ENCODE measurements around the gene MRPL53. TPM values are rescaled to one million over a fixed set of nuclear protein-coding genes. Genes with fewer than 3 reads are reported as not detected.

The MRPL53 gene
- total RNA-seq, 1 donor from 2014 or later, result 61.5 TPM

DNA sequence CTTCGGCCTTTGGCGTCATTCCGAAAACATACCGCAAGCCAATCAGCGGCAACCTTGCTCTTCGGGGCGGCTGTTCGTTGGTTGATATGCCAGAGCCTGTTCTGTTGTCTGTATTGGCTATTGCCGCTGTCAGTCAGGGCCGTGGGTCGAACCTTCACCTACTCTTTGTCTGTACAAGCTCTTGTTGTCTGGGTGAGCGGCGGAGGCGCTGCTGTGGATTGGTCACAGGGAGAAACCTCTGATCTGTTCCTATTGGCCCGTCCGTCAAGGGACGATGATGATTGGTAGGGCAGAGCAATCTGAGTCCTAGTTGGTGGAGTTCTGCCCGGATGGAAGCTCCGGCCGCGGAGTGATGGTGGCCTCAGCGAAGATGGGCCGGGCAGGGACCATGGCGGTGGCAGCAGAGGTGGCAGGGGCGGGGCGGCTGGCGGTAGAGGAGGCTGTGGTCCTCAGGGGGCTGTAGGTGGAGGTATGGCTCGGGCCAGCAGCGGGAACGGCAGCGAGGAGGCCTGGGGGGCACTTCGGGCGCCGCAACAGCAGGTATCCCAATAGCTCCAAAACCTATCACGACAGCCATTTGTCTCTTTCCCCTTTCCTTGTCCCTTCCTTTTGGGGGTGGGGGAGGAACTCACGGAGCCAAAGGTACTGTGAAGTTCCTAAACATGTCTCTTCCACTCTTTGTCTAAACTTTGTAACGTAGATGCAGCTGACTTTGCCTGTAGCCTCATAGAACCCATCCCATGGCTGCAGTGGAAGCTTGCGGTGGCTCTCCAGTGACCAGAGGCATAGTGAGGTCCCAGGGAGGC lies 14.1 kb downstream of the MRPL53 start, which contains the start of gene WBP1:
WBP1 (plus strand) TSS at position 307 of the 806 bp plus-strand sequence; CDS start at position 472, 165 bp downstream.
- TF ChIP-seq, protein P1, sequence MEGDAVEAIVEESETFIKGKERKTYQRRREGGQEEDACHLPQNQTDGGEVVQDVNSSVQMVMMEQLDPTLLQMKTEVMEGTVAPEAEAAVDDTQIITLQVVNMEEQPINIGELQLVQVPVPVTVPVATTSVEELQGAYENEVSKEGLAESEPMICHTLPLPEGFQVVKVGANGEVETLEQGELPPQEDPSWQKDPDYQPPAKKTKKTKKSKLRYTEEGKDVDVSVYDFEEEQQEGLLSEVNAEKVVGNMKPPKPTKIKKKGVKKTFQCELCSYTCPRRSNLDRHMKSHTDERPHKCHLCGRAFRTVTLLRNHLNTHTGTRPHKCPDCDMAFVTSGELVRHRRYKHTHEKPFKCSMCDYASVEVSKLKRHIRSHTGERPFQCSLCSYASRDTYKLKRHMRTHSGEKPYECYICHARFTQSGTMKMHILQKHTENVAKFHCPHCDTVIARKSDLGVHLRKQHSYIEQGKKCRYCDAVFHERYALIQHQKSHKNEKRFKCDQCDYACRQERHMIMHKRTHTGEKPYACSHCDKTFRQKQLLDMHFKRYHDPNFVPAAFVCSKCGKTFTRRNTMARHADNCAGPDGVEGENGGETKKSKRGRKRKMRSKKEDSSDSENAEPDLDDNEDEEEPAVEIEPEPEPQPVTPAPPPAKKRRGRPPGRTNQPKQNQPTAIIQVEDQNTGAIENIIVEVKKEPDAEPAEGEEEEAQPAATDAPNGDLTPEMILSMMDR (IDR thresholded peaks at IDR 0.05), result no peak
- Mint-ChIP-seq H3K36me3 (ENCODE audit: unreplicated experiment) (peaks cover 8% of the 10 kb centered on the region), H3K27me3 (ENCODE audit: unreplicated experiment) (peaks cover under 1% of the 10 kb centered on the region), H3K4me1 (ENCODE audit: unreplicated experiment) (peaks cover 42% of the 10 kb centered on the region), H3K9me3 (ENCODE audit: unreplicated experiment) (no peaks in the 10 kb centered on the region), H3K4me3 (ENCODE audit: unreplicated experiment) (peak within 1 kb of the TSS; percentile 99), H3K27ac (ENCODE audit: unreplicated experiment) (peak within 1 kb of the TSS; percentile 98)
- peak; percentile 100 for DNase-seq (ENCODE audit: extremely low spot score, unreplicated experiment)

DNA sequence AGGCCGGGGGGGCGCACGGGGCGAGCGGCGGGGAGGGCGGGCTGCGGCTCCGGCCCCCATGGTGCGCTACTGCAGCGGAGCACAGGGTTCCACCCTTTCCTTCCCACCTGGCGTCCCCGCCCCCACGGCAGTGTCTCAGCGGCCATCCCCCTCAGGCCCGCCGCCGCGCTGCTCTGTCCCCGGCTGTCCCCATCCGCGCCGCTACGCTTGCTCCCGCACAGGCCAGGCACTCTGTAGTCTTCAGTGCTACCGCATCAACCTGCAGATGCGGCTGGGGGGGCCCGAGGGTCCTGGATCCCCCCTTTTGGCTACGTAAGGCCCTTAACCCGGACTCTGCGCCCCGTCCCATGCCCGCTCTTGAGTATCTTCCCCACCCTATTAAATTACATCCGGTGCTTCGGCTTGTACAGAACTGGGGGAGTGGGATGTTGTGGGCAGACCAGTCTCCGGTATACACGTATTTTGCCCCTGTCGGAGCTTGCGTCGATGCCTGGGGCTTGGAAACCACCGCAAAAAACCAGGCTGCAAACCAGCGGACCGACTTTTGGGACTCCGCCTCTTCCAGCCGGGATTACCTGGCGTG lies 14.8 kb downstream of the MRPL53 start:
- H3K9me3 Mint-ChIP-seq (ENCODE audit: unreplicated experiment), result no peaks in the 10 kb centered on the region
- no peak for DNase-seq (ENCODE audit: extremely low spot score, unreplicated experiment)
- TF ChIP-seq, protein P1 (IDR thresholded peaks at IDR 0.05), result no peak
- peak overlapping the region; percentile 98 for H3K27ac Mint-ChIP-seq (ENCODE audit: unreplicated experiment)
- peaks cover 39% of the 10 kb centered on the region for H3K4me1 Mint-ChIP-seq (ENCODE audit: unreplicated experiment)
- H3K36me3 Mint-ChIP-seq (ENCODE audit: unreplicated experiment), result peaks cover 5% of the 10 kb centered on the region
- peaks cover 8% of the 10 kb centered on the region for H3K27me3 Mint-ChIP-seq (ENCODE audit: unreplicated experiment)
- peak overlapping the region; percentile 99 for H3K4me3 Mint-ChIP-seq (ENCODE audit: unreplicated experiment)

DNA sequence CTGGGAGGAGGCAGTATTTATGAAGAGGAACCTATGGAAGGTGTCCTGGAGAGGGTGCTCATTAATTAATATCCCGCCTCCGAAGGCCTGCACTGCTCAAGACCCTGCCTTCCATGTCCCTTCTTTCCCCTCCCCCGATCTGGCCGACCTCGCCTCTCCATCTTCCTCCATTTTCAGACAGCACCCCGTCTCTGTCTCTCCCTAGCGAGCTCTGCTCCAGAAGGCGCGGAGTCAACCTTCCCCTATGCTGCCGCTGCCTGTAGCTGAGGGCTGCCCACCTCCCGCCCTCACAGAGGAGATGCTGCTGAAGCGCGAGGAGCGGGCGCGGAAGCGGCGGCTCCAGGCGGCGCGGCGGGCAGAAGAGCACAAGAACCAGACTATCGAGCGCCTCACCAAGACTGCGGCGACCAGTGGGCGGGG lies 15.3 kb downstream of the MRPL53 start:
- peak overlapping the region; percentile 99 for H3K4me3 Mint-ChIP-seq (ENCODE audit: unreplicated experiment)
- H3K27me3 Mint-ChIP-seq (ENCODE audit: unreplicated experiment), result peaks cover 11% of the 10 kb centered on the region
- TF ChIP-seq, protein P1 (IDR thresholded peaks at IDR 0.05), result no peak
- no peaks in the 10 kb centered on the region for H3K9me3 Mint-ChIP-seq (ENCODE audit: unreplicated experiment)
- H3K4me1 Mint-ChIP-seq (ENCODE audit: unreplicated experiment), result peaks cover 39% of the 10 kb centered on the region
- DNase-seq (ENCODE audit: extremely low spot score, unreplicated experiment), result no peak
- peaks cover 3% of the 10 kb centered on the region for H3K36me3 Mint-ChIP-seq (ENCODE audit: unreplicated experiment)
- peak overlapping the region; percentile 97 for H3K27ac Mint-ChIP-seq (ENCODE audit: unreplicated experiment)

DNA sequence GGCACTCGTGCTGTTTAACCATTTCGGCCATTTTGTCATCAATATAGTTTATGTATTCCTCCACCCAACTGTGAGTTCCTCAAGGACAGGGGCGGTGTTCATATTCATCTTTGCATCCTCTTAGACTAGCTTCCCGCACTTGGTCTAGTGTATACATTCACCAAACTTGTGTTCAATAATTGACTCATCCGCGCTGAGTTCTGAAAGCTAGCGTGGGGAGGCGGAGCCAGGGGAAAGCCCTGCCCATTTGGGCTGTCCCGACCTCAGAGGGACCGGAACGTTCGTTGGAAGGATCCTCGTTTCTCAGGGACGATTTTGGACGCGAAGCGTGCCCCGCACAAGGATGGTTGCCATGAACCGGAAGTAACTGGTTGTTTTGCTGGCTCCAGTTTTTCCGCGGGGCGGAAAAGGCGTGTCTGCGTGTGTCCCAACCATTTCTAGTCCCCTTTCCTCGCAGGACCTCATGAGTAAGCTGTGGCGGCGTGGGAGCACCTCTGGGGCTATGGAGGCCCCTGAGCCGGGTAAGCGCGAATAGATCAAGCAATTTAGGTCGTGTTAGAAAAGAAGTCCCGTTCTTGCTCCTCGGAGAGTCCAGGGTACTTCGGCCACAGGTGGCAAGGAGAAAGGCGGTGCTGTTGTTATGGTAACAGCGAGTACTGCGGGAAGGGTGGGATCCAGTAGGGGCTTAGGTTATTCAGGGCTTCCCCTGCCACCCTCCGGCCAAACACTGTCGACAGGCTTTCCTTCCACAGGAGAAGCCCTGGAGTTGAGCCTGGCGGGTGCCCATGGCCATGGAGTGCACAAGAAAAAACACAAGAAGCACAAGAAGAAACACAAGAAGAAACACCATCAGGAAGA lies 17.6 kb downstream of the MRPL53 start, which contains the start of gene INO80B:
INO80B (plus strand) TSS at position 434 of the 858 bp plus-strand sequence; CDS start at position 464, 30 bp downstream.
- H3K36me3 Mint-ChIP-seq (ENCODE audit: unreplicated experiment), result no peaks in the 10 kb centered on the region
- H3K4me3 Mint-ChIP-seq (ENCODE audit: unreplicated experiment), result peak within 1 kb of the TSS; percentile 99
- peak within 1 kb of the TSS; percentile 95 for H3K27ac Mint-ChIP-seq (ENCODE audit: unreplicated experiment)
- H3K9me3 Mint-ChIP-seq (ENCODE audit: unreplicated experiment), result no peaks in the 10 kb centered on the region
- H3K27me3 Mint-ChIP-seq (ENCODE audit: unreplicated experiment), result peaks cover 19% of the 10 kb centered on the region
- TF ChIP-seq, protein P1 (IDR thresholded peaks at IDR 0.05), result no peak
- H3K4me1 Mint-ChIP-seq (ENCODE audit: unreplicated experiment), result peaks cover 36% of the 10 kb centered on the region
- peak; percentile 98 for DNase-seq (ENCODE audit: extremely low spot score, unreplicated experiment)

Measured in osteocyte (in vitro differentiated cells).